Dendritic cell treated with granulocyte-macrophage colony-stimulating factor and Interleukin-4, amounts not matched to agents 40 ng/mL and 50 ng/mL, for 4 days (primary cell): Measurements from ENCODE around the gene SLC22A16.
"Not testable (repeated sequence)": the region's sequence is repeated elsewhere in the genome, so short reads cannot be mapped to it uniquely, and the experiment has no call there.

ENCODE experiments used
- H3K27ac Mint-ChIP-seq: one replicate; pipeline ENCODE4 v1.8.0; 2022; ENCODE audit warnings: mild to moderate bottlenecking, mixed read lengths
- H3K27me3 Mint-ChIP-seq: one replicate; pipeline ENCODE4 v1.8.0; 2022; ENCODE audit warnings: mild to moderate bottlenecking, mixed read lengths
- H3K36me3 Mint-ChIP-seq: one replicate; pipeline ENCODE4 v1.8.0; 2022; ENCODE audit warnings: low read depth, mixed read lengths
- H3K4me1 Mint-ChIP-seq: one replicate; pipeline ENCODE4 v1.8.0; 2022; ENCODE audit warnings: low read depth, mixed read lengths
- H3K4me3 Mint-ChIP-seq: one replicate; pipeline ENCODE4 v1.8.0; 2022; ENCODE audit warnings: mild to moderate bottlenecking, moderate library complexity, mixed read lengths
- H3K9me3 Mint-ChIP-seq: one replicate; pipeline ENCODE4 v1.8.0; 2022; ENCODE audit warnings: mixed read lengths
- intact Hi-C: fragments of 100-400 bp; cut with micrococcal nuclease; formaldehyde crosslinking; loops from one replicate; pipeline ENCODE4 v1.15.0; 2022

SLC22A16 gene

DNA sequence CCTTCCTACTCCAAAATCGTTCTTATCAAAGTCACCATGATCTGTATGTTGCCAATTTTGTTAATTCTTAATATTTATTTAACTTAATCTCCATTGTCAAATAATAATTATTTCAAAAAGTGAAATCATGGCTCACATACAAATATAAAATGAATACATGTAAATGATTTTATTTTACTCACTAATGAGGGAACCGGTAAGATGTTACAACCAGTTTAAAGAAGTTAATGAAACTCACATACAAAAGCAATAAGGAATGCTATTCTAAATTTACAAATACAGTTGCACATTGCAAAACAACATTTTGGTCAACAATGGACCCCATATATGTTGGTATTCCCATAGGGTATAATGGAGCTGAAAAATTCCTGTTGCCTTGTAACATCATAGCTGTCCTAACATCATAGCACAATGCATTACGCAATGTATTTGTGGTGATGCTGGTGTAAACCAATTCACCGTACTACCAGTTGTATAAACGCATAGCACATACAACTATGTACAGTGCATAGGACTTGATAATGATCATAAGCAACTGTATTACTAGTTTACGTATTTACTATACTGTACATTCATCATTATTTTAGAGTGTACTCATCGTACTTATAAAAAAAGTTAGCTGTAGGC lies 6.5 kb upstream of the SLC22A16 start:
- Mint-ChIP-seq H3K4me3 (no peak overlapping the region), H3K36me3 (no peaks in the 10 kb centered on the region), H3K27me3 (no peaks in the 10 kb centered on the region), H3K9me3 (peaks cover 7% of the 10 kb centered on the region), H3K27ac (no peak overlapping the region), H3K4me1 (peaks cover 23% of the 10 kb centered on the region)
- intact Hi-C loops: no loop called here

DNA sequence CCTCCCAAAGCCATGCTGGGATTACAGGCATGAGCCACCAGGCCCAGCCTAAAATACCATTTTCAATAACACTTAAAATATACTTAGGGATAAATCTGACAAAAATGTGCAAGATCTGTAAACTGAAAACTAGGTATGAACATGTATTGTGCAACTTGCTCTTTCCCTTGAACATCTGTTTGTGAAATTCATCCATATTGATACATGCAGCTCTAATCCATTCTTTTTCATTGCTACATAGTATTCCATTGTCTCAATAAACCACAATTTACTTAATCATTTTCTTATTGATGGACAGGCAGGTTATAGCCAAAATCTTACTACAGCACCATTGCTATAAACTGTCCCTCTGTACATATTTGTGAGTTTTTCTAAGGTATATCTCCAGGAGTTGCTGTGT lies 4.7 kb upstream of the SLC22A16 start:
- H3K36me3 Mint-ChIP-seq: no peaks in the 10 kb centered on the region
- H3K4me1 Mint-ChIP-seq: peaks cover 21% of the 10 kb centered on the region
- H3K27me3 Mint-ChIP-seq: peaks cover 4% of the 10 kb centered on the region
- H3K4me3 Mint-ChIP-seq: no peak overlapping the region
- H3K9me3 Mint-ChIP-seq: peaks cover 7% of the 10 kb centered on the region
- H3K27ac Mint-ChIP-seq: no peak overlapping the region
- intact Hi-C loops: no loop called here

DNA sequence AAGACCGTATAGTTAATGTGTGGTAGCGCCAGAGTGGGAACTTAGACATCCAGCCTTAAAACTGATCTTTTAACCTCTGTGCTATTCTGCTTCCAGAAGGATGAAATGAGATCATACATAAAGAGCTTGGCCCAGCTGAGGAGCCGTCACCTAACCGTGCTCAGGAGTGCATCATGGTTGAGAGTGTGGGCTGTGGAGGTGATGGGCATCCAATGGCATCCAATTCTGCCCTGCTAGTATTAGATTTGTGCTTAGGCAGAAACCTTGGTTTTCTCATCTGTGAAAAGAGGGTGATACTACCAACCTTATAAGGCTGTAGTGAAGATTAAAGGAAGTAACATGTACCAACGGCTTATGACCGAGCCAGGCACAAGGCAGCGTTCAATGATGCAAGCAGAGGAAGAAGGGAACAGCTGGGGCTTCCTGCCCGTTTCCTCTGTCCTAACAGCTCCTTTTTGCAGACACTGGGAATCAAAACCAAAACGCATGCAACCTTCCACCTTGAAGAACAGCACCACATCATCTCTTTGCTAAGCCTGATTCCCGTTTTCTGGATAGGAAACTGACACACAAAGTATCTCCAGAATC lies 1.3 kb downstream of the SLC22A16 start:
- Mint-ChIP-seq H3K36me3 (no peaks in the 10 kb centered on the region), H3K9me3 (no peaks in the 10 kb centered on the region), H3K27me3 (peaks cover 5% of the 10 kb centered on the region), H3K27ac (peak overlapping the region; percentile 86), H3K4me1 (peaks cover 19% of the 10 kb centered on the region), H3K4me3 (peak overlapping the region; percentile 86)
- intact Hi-C loops: no loop called here

DNA sequence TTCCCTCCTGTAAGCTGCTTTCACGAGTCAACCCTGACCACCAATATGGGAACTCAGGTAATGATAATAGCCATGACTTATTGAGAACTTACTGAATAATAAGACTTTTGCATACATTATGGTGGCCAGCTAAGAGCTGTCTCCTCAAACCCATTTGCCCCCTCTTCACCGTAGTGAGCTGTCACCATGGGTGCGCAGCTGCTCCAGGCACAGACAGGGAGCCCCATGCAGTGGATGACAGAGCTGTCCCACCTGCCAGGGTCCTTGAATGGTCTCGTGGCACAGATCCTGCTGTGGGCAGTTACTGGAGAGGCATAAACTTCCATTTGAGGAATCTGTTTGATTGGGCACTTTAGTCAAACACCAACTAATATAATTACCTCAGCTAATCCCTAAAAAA lies 1.9 kb downstream of the SLC22A16 start:
- peak overlapping the region; percentile 86 for H3K27ac Mint-ChIP-seq
- peaks cover 19% of the 10 kb centered on the region for H3K4me1 Mint-ChIP-seq
- no peak overlapping the region for H3K4me3 Mint-ChIP-seq
- intact Hi-C loops: no loop called here
- H3K36me3 Mint-ChIP-seq: no peaks in the 10 kb centered on the region
- no peaks in the 10 kb centered on the region for H3K9me3 Mint-ChIP-seq
- peaks cover 5% of the 10 kb centered on the region for H3K27me3 Mint-ChIP-seq

DNA sequence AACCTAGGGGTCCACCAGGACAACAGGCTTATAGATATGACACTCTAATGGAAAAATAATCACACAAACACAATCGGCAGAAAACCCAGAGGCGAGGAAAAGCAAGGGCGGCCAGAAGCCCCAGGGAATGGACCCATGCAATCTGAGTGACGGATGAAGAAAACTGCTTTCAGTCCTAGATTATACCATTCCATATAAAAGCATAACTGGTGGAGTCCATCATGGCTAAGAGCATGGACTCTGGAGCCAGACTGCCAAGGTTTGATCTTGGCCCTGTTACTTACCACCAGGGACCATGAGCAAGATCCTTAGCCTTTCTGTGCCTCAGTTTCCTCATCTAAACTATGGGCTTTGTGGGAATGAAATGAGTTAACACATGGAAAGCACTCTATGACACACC lies 3.7 kb downstream of the SLC22A16 start:
- H3K27ac Mint-ChIP-seq: no peak overlapping the region

DNA sequence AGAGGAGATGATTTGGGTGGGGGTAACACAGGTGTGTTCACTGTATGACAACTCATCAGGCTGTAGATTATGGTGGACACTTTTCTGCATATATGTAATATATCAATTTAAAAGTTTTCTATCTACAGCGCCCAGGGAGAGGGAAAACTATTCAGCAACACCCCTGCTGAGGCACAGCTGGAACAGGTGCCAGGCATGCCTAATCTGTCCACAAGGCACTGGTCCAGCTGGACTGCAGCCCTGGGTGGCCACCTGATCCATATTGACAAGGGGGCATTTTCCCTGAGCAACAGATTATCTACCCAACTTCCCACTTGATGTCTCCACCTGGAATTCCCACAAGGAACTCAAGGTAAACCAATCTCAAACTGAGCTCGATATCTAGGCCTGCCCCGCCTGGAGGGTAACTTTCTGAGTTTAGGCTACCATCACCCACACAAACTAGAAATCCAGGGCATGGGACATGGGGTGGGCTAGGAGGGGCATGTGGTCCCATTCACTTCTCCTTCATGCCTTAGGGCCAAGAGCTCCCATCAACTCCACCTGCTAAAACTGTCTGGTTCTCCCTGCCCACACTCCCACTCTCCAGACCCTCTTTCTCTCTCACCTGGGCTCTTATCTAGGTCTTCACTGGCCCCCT lies 4.6 kb downstream of the SLC22A16 start:
- Mint-ChIP-seq H3K4me3 (no peak overlapping the region), H3K9me3 (no peaks in the 10 kb centered on the region), H3K36me3 (no peaks in the 10 kb centered on the region), H3K27me3 (peaks cover 3% of the 10 kb centered on the region), H3K4me1 (peaks cover 19% of the 10 kb centered on the region), H3K27ac (no peak overlapping the region)
- intact Hi-C loops: no loop called here

More for the DNA sequence above, 3.7 kb downstream of the SLC22A16 start:
- peaks cover 5% of the 10 kb centered on the region for H3K27me3 Mint-ChIP-seq
- no peak overlapping the region for H3K4me3 Mint-ChIP-seq
- no peaks in the 10 kb centered on the region for H3K9me3 Mint-ChIP-seq
- peaks cover 19% of the 10 kb centered on the region for H3K4me1 Mint-ChIP-seq
- intact Hi-C loops: no loop called here
- no peaks in the 10 kb centered on the region for H3K36me3 Mint-ChIP-seq

DNA sequence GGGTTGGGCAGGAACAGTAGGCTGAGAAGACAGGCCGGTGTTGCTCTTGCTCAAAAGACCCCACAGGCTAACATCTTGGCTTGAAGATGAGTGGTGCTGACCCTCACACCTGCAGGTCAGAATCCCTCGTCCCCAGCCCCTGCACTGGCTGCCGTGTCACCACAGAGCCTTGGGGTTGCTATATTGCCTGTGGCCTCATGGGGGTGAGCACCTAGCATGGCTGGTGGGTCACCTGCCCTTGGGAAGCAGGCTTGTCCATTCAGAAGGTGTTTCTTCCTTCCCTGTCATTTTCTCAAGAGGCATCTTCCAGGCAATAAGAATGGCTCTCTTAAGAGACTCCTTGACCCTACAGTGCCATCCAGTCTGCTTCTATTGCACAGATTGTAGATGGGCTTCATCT lies 7.7 kb downstream of the SLC22A16 start:
- H3K9me3 Mint-ChIP-seq: peaks cover 10% of the 10 kb centered on the region
- H3K27me3 Mint-ChIP-seq: no peaks in the 10 kb centered on the region
- H3K27ac Mint-ChIP-seq: no peak overlapping the region
- intact Hi-C loops: no loop called here
- no peak overlapping the region for H3K4me3 Mint-ChIP-seq
- no peaks in the 10 kb centered on the region for H3K36me3 Mint-ChIP-seq
- H3K4me1 Mint-ChIP-seq: no peaks in the 10 kb centered on the region

DNA sequence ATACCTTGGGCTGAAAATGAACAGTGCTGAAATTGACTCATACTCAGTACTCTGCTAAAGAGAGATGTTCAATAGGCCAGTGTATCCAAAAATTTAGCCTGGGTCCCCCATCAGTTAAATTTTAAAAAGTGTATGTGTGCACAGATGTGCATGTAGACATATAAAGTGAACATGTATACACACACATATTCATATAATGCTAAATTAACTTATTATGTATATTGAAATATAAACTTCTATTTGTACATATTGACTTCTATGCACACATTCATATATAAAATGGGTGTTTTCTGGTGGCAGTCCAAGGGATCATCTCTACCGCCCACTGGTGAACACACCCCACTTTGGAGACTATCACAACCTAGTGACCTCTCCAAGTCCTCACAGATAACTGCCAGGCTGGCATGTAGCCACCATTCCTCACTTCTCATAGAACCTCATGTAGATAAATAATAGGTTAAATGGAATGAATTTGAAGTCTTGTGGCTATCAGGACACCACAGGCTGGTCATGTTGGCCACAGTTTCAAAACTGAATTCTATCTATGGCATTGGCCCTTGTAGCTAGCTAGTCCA lies 8.8 kb downstream of the SLC22A16 start:
- H3K4me3 Mint-ChIP-seq: no peak overlapping the region
- H3K27me3 Mint-ChIP-seq: no peaks in the 10 kb centered on the region
- H3K36me3 Mint-ChIP-seq: no peaks in the 10 kb centered on the region
- peaks cover 21% of the 10 kb centered on the region for H3K9me3 Mint-ChIP-seq
- no peak overlapping the region for H3K27ac Mint-ChIP-seq
- intact Hi-C loops: no loop called here
- no peaks in the 10 kb centered on the region for H3K4me1 Mint-ChIP-seq

DNA sequence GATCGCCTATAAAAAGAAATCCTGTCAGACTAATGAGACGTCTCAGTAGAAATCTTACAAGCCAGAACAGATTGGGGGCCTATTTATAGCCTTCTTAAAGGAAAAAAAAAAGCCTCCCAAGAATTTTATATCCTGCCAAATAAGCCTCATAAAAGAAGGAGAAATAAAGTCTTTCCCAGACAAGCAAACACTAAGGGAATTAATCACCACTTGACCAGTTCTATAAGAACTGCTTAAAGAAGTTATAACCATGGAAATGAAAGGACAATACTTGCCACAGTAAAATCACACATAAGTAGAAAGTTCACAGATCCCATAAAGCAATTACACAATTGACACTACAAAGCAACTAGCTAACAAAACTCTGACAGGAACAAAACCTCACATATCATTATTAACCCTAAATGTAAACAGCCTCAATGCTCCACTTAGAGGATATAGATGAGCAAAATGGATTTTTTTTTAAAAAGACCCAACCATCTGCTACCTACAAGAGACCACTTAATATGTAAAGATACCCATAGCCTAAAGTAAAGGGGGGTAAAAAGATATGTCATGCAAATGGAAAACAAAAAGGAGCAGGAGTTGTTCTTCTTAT lies 13.4 kb downstream of the SLC22A16 start:
- Mint-ChIP-seq H3K27me3 (no peaks in the 10 kb centered on the region), H3K4me1 (no peaks in the 10 kb centered on the region), H3K36me3 (no peaks in the 10 kb centered on the region), H3K4me3 (no peak overlapping the region), H3K9me3 (peaks cover 37% of the 10 kb centered on the region), H3K27ac (no peak overlapping the region)
- intact Hi-C loops: loop anchor here (5.0 kb wide), 1 partner anchor 54 kb away; no protein-coding TSS in a partner anchor

DNA sequence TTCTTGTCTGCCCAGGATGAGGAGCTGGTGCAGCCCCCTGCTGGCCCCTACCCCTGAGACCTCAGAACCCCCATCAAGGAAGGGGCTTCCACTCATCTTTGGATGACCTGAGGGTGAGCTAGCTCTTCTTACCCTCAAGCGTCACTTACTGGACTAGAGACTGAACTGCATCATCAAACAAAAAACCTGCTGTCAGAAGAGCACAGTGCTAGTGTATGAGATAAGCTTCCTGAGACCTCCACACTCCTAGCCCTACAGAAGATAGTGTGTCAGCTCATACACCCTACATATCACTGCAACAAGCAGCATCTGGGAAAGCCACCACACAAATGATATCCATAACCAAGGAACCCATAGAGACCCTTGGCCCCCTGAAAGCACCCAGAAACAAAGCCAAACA lies 15.0 kb downstream of the SLC22A16 start:
- Mint-ChIP-seq H3K4me1 (no peaks in the 10 kb centered on the region), H3K4me3 (no peak overlapping the region), H3K27ac (no peak overlapping the region), H3K27me3 (no peaks in the 10 kb centered on the region), H3K9me3 (peaks cover 37% of the 10 kb centered on the region), H3K36me3 (no peaks in the 10 kb centered on the region)
- intact Hi-C loops: loop anchor here (5.0 kb wide), 1 partner anchor 56 kb away; no protein-coding TSS in a partner anchor

DNA sequence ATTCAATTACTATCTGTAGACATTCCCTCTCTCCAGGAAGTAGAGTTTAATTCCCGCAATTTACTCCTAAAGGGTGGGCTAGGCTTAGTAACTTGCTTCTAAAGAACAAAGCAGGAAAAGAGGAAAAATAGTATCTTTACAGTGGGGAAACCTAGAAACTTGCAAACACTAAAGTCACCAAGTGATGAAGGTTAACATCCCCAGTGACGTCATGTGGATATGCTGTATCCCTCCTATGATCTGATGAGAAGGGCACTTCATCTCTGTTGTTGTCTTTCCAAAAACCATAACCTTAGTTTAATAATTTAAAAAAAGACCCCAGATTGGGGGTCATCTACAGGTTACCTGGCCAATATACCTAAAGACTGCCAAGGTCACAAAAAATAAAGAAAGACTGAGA lies 17.3 kb downstream of the SLC22A16 start:
- no peaks in the 10 kb centered on the region for H3K36me3 Mint-ChIP-seq
- H3K4me1 Mint-ChIP-seq: no peaks in the 10 kb centered on the region
- H3K27ac Mint-ChIP-seq: no peak overlapping the region
- no peaks in the 10 kb centered on the region for H3K27me3 Mint-ChIP-seq
- H3K9me3 Mint-ChIP-seq: peaks cover 31% of the 10 kb centered on the region
- H3K4me3 Mint-ChIP-seq: no peak overlapping the region
- intact Hi-C loops: no loop called here

DNA sequence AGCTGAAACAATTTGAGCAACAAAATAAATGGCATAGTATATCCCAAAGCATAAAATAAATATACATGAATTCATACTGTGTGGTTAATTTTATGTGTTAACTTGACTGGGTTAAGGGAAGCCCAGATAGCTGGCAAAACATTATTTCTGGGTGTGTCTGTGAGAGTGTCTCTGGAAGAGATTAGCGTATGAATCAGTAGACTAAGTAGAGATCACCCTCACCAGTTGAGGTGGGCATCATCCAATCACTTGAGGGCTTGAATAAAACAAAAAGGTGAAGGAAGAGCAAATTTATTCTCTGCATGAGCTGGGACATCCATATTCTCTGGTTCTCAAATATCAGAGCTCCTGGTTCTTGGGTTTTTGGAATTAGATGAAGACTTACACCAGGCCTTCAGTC lies 17.9 kb downstream of the SLC22A16 start:
- Mint-ChIP-seq H3K4me1 (no peaks in the 10 kb centered on the region), H3K9me3 (peaks cover 24% of the 10 kb centered on the region), H3K27me3 (no peaks in the 10 kb centered on the region), H3K36me3 (no peaks in the 10 kb centered on the region), H3K27ac (peak overlapping the region; percentile 10), H3K4me3 (no peak overlapping the region)
- intact Hi-C loops: no loop called here

DNA sequence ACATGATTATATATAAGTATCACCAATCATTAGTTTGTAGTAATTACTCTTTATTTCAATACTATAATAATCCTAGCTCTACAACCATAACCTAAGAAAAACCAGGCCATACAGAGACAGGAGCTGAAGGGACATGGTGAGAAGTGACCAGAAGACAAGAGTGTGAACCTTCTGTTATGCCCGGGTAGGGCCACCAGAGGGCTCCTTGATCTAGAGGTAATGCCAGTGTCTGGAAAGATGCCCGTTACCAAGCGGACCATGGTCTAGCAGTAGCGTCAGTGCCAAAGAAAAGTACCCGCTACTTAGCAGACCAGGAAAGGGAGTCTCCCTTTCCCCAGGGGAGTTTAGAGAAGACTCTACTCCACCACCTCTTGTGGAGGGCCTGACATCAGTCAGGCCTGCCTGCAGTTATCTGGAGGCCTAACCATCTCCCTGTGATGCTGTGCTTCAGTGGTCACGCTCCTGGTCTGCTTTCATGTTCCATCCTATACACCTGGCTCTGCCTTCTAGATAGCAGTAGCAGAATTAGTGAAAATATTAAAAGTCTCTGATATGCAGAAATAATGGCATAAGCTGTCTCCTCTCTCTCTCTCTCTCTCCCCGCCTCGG lies 18.7 kb downstream of the SLC22A16 start:
- Mint-ChIP-seq H3K9me3 (peaks cover 16% of the 10 kb centered on the region), H3K27ac (peak overlapping the region; percentile 10)
- H3K36me3 Mint-ChIP-seq, intact Hi-C loops, H3K4me3 Mint-ChIP-seq, H3K4me1 Mint-ChIP-seq, H3K27me3 Mint-ChIP-seq: not testable (repeated sequence)

DNA sequence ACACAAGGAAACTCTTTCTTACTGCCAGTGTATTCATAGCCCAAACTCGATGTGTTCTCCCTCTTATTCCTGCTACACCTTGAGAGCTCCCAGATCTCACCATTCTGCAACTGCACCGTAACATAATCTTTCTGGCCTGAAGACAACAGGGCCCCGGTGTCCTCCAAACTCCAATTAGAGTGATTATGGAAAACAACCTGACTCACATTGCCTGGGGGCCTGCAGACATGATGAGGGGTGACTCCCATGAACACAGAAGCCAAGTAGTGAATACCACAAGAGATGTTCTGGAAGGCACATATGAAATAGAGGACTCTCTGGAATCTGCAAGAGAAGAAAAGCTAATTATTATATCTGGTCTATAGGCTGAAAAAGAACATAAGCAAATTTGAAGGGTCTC lies 19.7 kb downstream of the SLC22A16 start:
- no peaks in the 10 kb centered on the region for H3K4me1 Mint-ChIP-seq
- H3K4me3 Mint-ChIP-seq: no peak overlapping the region
- no peaks in the 10 kb centered on the region for H3K27me3 Mint-ChIP-seq
- intact Hi-C loops: no loop called here
- no peaks in the 10 kb centered on the region for H3K36me3 Mint-ChIP-seq
- H3K9me3 Mint-ChIP-seq: peaks cover 6% of the 10 kb centered on the region
- no peak overlapping the region for H3K27ac Mint-ChIP-seq
